HCT116 (cell line): Measurements from ENCODE around the gene MAGOHB. TPM values are rescaled to one million over a fixed set of nuclear protein-coding genes. Genes with fewer than 3 reads are reported as not detected.

Experiments
- ATAC-seq: fragments of 200-7000 bp; cut with Tn5 transposase; 2 replicates; pipeline ENCODE4 v1.9.1; 2020; ENCODE audit warnings: mild to moderate bottlenecking, moderate library complexity
- BruUV-seq: library from RNA; stranded (reverse); fragments of 400-500 nt; replicated peaks from 2 replicates; lab custom pipeline; 2021; lab: Mats Ljungman, UMichigan
- CTCF ChIA-PET: fragments of 300-600 bp; sonication (Branson Sonifier 250); formaldehyde crosslinking; loops from one replicate; lab custom pipeline; 2021; ENCODE audit warnings: antibody characterized with exemption; lab: Charles Lee
- POLR2A ChIA-PET: fragments of 300-600, 350-600 bp; sonication (Branson Sonifier 250); formaldehyde crosslinking; loops from one replicate; lab custom pipeline; 2021; ENCODE audit warnings: antibody characterized with exemption; lab: Charles Lee
- RAD21 ChIA-PET, 2 experiments: fragments of 300-600 bp; sonication (Branson Sonifier 250); formaldehyde crosslinking; loops; one replicate each; lab custom pipeline; 2023; ENCODE audit warnings: low total read pairs in 2 of 2; ENCODE audit not compliant: uncharacterized antibody in 2 of 2, unreplicated experiment in 2 of 2, low non-redundant PET in 1 of 2; lab: Charles Lee
- DNase-seq: peaks from one replicate; pipeline ENCODE4 v3.0.0-alpha.2; 2010; ENCODE audit warnings: low read depth, low spot score
- H2AFZ ChIP-seq: fragments of 200-600 bp; shearing (Covaris generic), sonication (generic); 2 replicates; pipeline ENCODE4 v1.6.1; 2017; ENCODE audit warnings: low read depth, mixed run types, mixed read lengths, antibody characterized with exemption, low read length; ENCODE audit not compliant: poor library complexity, severe bottlenecking
- H3K27ac ChIP-seq: 2 replicates; pipeline ENCODE4 v1.5.1; 2012; ENCODE audit warnings: low read depth, low read length
- H3K27me3 ChIP-seq: fragments of 200-600 bp; sonication (generic); 2 replicates; pipeline ENCODE4 v1.6.1; 2016; ENCODE audit warnings: mixed run types, low read length, mixed read lengths; ENCODE audit not compliant: insufficient read depth
- H3K36me3 ChIP-seq, 2 experiments: fragments of 200-500 bp in 1 of 2; fragments of 200-600 bp in 1 of 2; sonication (Bioruptor generic) in 1 of 2; sonication (generic) in 1 of 2; 2 replicates each; pipeline versions ENCODE4 v1.5.1 to v1.6.1; 2014 to 2016; ENCODE audit warnings: low read length in 2 of 2, inconsistent platforms in 1 of 2, mixed read lengths in 1 of 2, mixed run types in 1 of 2; ENCODE audit not compliant: insufficient read depth in 2 of 2, control insufficient read depth in 1 of 2
- H3K4me1 ChIP-seq, 2 experiments: fragments of 200-600 bp in 1 of 2; sonication (generic) in 1 of 2; 2 replicates each; pipeline versions ENCODE4 v1.5.1 to v1.6.1; 2012 to 2017; ENCODE audit warnings: low read length in 2 of 2, inconsistent platforms in 1 of 2, mild to moderate bottlenecking in 1 of 2, mixed read lengths in 1 of 2, mixed run types in 1 of 2, moderate library complexity in 1 of 2; ENCODE audit not compliant: insufficient read depth in 2 of 2, control insufficient read depth in 1 of 2
- H3K4me2 ChIP-seq: fragments of 200-600 bp; sonication (generic); 2 replicates; pipeline ENCODE4 v1.6.1; 2017; ENCODE audit warnings: mixed run types, low read length, mixed read lengths
- H3K4me3 ChIP-seq, 2 experiments: fragments of 200-600 bp in 1 of 2; sonication (generic) in 1 of 2; replicated peaks in 1 of 2; 2 replicates each; pipeline ENCODE4 v1.5.1; 2011 to 2016; ENCODE audit warnings: low read length in 2 of 2, control low read depth in 1 of 2, low read depth in 1 of 2, mild to moderate bottlenecking in 1 of 2, mixed read lengths in 1 of 2, mixed run types in 1 of 2
- H3K79me2 ChIP-seq: fragments of 200-600 bp; sonication (generic); 2 replicates; pipeline ENCODE4 v1.6.1; 2017; ENCODE audit warnings: mild to moderate bottlenecking, mixed run types, low read length, moderate library complexity, mixed read lengths; ENCODE audit not compliant: insufficient read depth
- H3K9ac ChIP-seq: fragments of 200-600 bp; sonication (generic); 2 replicates; pipeline ENCODE4 v1.6.1; 2016; ENCODE audit warnings: low read length, mixed read lengths
- H3K9me2 ChIP-seq: fragments of 200-600 bp; sonication (generic), shearing (Covaris generic); 2 replicates; pipeline ENCODE4 v1.6.1; 2017; ENCODE audit warnings: mixed run types, mild to moderate bottlenecking, moderate library complexity; ENCODE audit not compliant: insufficient read depth
- H3K9me3 ChIP-seq, 2 experiments: fragments of 200-500 bp in 1 of 2; fragments of 200-600 bp in 1 of 2; sonication (Bioruptor generic) in 1 of 2; sonication (generic) in 1 of 2; 2 replicates each; pipeline ENCODE4 v1.6.1; 2014 to 2017; ENCODE audit warnings: low read length in 2 of 2, mixed read lengths in 2 of 2, inconsistent platforms in 1 of 2, low read depth in 1 of 2, mild to moderate bottlenecking in 1 of 2, mixed run types in 1 of 2, moderate library complexity in 1 of 2; ENCODE audit not compliant: control insufficient read depth in 1 of 2, insufficient read depth in 1 of 2
- H4K20me1 ChIP-seq: fragments of 200-600 bp; sonication (generic), shearing (Covaris generic); 2 replicates; pipeline ENCODE4 v1.6.1; 2017; ENCODE audit warnings: mixed run types, mild to moderate bottlenecking, moderate library complexity; ENCODE audit not compliant: insufficient read depth
- CEBPB ChIP-seq: IDR thresholded peaks from 2 replicates; pipeline ENCODE4 v1.6.1; 2012; ENCODE audit warnings: low read depth
- EGR1 ChIP-seq: IDR thresholded peaks from 2 replicates; pipeline ENCODE4 v1.6.1; 2012; ENCODE audit warnings: low read depth
- EZH2 ChIP-seq: fragments of 200-600 bp; sonication (generic); IDR thresholded peaks from 2 replicates; pipeline ENCODE4 v1.6.1; 2017; ENCODE audit warnings: antibody characterized with exemption, mixed run types
- POLR2AphosphoS5 ChIP-seq: IDR thresholded peaks from 2 replicates; pipeline ENCODE4 v1.6.1; 2011; ENCODE audit warnings: mild to moderate bottlenecking, low read depth, low read length, moderate library complexity
- RAD21 ChIP-seq: IDR thresholded peaks from 2 replicates; pipeline ENCODE4 v1.6.1; 2012; ENCODE audit warnings: low read depth, mild to moderate bottlenecking
- SIN3A ChIP-seq: IDR thresholded peaks from 2 replicates; pipeline ENCODE4 v1.6.1; 2012; ENCODE audit warnings: low read depth
- YY1 ChIP-seq: IDR thresholded peaks from 2 replicates; pipeline ENCODE4 v1.6.1; 2011; ENCODE audit warnings: low read length, low read depth, moderate library complexity, mild to moderate bottlenecking; ENCODE audit not compliant: insufficient replicate concordance; ENCODE audit errors: extremely low read depth
- ZNF274 ChIP-seq: fragments of 200-500 bp; sonication (Bioruptor generic); IDR thresholded peaks from 2 replicates; pipeline ENCODE4 v1.6.1; 2014; ENCODE audit warnings: mild to moderate bottlenecking, low read depth, low read length, inconsistent platforms
- intact Hi-C: fragments of 100-400 bp; cut with micrococcal nuclease; formaldehyde crosslinking; loops from 2 replicates; pipeline ENCODE4 v1.10.0; 2022
- total RNA-seq: library from RNA; stranded (reverse); gene quantifications from one replicate; pipeline ENCODE4 v1.2.1, GENCODE V29; 2021; ENCODE audit not compliant: unreplicated experiment
- TF ChIP-seq, protein P1 (sequence below): IDR thresholded peaks from 2 replicates; pipeline ENCODE4 v1.6.1; 2011; ENCODE audit warnings: mild to moderate bottlenecking, low read length, moderate library complexity; ENCODE audit not compliant: insufficient replicate concordance; ENCODE audit errors: extremely low read depth
- TF ChIP-seq, protein P2 (sequence below): IDR thresholded peaks from 2 replicates; pipeline ENCODE4 v1.6.1; 2012
- TF ChIP-seq, protein P3 (sequence below): IDR thresholded peaks from 2 replicates; pipeline ENCODE4 v1.6.1; 2012; ENCODE audit warnings: low read depth

Gene MAGOHB
- total RNA-seq, 1 experiment from 2014 or later = 55.8 TPM

DNA sequence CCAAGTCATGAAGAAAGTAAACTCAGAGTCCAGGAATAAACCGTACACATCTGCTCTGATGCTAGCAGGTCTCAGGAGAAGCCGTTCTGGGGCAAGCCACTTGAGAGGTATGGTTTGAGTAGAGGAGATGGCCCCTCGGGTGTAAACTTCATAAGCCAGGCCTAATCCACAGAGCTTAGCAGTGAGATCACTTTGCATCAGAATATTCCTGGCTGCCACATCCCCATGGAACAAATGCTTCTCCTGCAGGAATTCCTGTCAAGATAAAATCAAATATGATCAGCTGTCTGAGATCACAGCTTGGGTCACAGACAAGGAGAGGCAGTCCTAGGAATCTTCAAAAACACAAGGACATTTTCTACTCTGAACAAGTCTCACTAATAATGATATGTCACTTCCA, 11.2 kb upstream of the MAGOHB start:
- intact Hi-C loops = no loop called here
- CTCF ChIA-PET = no interaction called here
- H3K79me2 ChIP-seq = no peaks in the 10 kb centered on the region

More for the DNA sequence above, 11.2 kb upstream of the MAGOHB start:
- H3K4me3 ChIP-seq = no peak overlapping the region
- H3K27ac ChIP-seq = no peak overlapping the region
- DNase-seq (no peak), ATAC-seq (no peak)
- H3K4me1 ChIP-seq = no peaks in the 10 kb centered on the region
- no TSS peak for BruUV-seq
- H3K9me2 ChIP-seq = no peaks in the 10 kb centered on the region
- no peak overlapping the region for H3K4me2 ChIP-seq
- POLR2A ChIA-PET = no interaction called here
- RAD21 ChIA-PET = no interaction called here
- H2AFZ ChIP-seq = no peak overlapping the region
- H3K27me3 ChIP-seq = no peaks in the 10 kb centered on the region
- no peaks in the 10 kb centered on the region for H4K20me1 ChIP-seq
- TF ChIP-seq EGR1 (no peak), CEBPB (no peak), YY1 (no peak), POLR2AphosphoS5 (no peak), SIN3A (no peak), ZNF274 (no peak), RAD21 (no peak), EZH2 (no peak)
- TF ChIP-seq, protein P1, sequence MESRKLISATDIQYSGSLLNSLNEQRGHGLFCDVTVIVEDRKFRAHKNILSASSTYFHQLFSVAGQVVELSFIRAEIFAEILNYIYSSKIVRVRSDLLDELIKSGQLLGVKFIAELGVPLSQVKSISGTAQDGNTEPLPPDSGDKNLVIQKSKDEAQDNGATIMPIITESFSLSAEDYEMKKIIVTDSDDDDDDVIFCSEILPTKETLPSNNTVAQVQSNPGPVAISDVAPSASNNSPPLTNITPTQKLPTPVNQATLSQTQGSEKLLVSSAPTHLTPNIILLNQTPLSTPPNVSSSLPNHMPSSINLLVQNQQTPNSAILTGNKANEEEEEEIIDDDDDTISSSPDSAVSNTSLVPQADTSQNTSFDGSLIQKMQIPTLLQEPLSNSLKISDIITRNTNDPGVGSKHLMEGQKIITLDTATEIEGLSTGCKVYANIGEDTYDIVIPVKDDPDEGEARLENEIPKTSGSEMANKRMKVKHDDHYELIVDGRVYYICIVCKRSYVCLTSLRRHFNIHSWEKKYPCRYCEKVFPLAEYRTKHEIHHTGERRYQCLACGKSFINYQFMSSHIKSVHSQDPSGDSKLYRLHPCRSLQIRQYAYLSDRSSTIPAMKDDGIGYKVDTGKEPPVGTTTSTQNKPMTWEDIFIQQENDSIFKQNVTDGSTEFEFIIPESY = no peak
- TF ChIP-seq, protein P2, sequence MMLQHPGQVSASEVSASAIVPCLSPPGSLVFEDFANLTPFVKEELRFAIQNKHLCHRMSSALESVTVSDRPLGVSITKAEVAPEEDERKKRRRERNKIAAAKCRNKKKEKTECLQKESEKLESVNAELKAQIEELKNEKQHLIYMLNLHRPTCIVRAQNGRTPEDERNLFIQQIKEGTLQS = no peak
- TF ChIP-seq, protein P3, sequence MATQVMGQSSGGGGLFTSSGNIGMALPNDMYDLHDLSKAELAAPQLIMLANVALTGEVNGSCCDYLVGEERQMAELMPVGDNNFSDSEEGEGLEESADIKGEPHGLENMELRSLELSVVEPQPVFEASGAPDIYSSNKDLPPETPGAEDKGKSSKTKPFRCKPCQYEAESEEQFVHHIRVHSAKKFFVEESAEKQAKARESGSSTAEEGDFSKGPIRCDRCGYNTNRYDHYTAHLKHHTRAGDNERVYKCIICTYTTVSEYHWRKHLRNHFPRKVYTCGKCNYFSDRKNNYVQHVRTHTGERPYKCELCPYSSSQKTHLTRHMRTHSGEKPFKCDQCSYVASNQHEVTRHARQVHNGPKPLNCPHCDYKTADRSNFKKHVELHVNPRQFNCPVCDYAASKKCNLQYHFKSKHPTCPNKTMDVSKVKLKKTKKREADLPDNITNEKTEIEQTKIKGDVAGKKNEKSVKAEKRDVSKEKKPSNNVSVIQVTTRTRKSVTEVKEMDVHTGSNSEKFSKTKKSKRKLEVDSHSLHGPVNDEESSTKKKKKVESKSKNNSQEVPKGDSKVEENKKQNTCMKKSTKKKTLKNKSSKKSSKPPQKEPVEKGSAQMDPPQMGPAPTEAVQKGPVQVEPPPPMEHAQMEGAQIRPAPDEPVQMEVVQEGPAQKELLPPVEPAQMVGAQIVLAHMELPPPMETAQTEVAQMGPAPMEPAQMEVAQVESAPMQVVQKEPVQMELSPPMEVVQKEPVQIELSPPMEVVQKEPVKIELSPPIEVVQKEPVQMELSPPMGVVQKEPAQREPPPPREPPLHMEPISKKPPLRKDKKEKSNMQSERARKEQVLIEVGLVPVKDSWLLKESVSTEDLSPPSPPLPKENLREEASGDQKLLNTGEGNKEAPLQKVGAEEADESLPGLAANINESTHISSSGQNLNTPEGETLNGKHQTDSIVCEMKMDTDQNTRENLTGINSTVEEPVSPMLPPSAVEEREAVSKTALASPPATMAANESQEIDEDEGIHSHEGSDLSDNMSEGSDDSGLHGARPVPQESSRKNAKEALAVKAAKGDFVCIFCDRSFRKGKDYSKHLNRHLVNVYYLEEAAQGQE = no peak
- H3K36me3 ChIP-seq = peaks cover 0 to 15% of the 10 kb centered on the region in 2 experiments; a peak in 2 of 4 replicates
- H3K9ac ChIP-seq = no peak overlapping the region
- no peaks in the 10 kb centered on the region for H3K9me3 ChIP-seq
